ENCODE data around the gene EPHX1. TPM values are rescaled to one million over a fixed set of nuclear protein-coding genes. Genes with fewer than 3 reads are reported as not detected.

Gene EPHX1
- total RNA-seq, 1 donor: 39.4 TPM

DNA sequence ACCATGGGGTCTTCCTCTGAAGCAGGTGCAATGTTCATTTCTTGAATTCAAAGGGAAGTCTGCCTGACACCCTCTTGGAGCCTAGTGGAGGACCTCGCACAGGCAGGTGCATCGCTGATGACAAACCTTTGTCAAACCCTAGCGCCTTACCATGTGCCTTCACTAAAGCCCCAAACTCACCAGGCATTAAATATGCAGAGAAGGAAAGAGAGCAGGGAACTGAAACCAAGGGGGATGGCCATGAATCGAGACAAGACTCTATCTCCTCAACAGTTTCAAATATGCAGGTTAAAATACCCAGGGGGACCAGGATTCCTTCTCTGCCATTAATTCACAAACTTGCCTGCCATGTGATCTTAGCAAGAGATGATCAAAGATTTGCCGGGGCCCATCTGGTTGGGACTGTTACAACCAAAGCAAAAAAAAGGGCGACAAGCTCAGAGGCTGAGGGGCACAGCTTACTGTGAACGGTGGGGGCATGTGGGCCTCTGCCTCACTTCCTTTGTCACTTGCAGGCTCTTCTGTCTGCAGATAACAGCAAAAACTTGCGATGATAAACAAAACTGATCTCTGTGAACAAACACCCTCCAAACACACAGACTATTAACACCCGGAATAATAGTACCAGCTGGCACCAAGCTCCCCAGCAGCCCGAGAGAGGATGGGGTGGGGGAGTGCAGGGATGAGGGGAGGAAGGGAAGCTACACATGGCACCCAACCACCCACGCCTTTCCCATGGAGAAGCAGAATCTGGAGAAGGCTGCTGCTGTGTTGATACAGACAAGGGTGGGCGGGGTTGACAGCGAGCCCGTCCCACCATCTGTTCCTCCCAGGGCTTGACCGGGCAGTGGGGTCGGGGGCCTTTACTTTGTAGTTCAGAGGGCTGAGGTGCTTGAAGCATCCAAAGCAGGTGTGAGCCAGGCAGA, 38.4 kb downstream of the EPHX1 start:
- TF ChIP-seq, protein P1, sequence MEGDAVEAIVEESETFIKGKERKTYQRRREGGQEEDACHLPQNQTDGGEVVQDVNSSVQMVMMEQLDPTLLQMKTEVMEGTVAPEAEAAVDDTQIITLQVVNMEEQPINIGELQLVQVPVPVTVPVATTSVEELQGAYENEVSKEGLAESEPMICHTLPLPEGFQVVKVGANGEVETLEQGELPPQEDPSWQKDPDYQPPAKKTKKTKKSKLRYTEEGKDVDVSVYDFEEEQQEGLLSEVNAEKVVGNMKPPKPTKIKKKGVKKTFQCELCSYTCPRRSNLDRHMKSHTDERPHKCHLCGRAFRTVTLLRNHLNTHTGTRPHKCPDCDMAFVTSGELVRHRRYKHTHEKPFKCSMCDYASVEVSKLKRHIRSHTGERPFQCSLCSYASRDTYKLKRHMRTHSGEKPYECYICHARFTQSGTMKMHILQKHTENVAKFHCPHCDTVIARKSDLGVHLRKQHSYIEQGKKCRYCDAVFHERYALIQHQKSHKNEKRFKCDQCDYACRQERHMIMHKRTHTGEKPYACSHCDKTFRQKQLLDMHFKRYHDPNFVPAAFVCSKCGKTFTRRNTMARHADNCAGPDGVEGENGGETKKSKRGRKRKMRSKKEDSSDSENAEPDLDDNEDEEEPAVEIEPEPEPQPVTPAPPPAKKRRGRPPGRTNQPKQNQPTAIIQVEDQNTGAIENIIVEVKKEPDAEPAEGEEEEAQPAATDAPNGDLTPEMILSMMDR (IDR thresholded peaks at IDR 0.05; ENCODE audit: insufficient read depth, low read length): no peak
- no peak for DNase-seq (ENCODE audit: low read depth)
- no peak overlapping the region for H3K4me3 ChIP-seq (ENCODE audit: low read depth, low read length)

DNA sequence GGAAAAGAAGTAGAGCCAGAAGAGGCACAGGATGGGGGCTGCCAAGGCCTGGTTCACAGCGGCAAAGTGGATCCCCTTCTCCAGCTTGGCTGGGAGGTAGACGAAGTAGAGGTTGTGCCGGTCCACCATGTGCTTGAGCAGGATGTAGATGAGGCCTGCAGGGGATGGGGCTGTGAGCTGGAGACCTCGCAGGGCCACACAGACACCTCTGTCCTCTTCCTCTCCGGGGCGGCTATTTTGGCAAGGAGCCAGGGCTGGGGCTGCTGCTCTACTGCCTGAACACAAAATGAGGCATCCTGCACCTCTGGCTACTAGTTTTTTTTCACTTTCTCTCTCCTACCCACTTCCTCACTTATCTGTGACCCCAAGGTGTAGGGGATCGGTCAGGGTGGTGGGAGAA, 40.0 kb downstream of the EPHX1 start:
- TF ChIP-seq, protein P1 (IDR thresholded peaks at IDR 0.05; ENCODE audit: insufficient read depth, low read length): no peak
- no peak for DNase-seq (ENCODE audit: low read depth)

DNA sequence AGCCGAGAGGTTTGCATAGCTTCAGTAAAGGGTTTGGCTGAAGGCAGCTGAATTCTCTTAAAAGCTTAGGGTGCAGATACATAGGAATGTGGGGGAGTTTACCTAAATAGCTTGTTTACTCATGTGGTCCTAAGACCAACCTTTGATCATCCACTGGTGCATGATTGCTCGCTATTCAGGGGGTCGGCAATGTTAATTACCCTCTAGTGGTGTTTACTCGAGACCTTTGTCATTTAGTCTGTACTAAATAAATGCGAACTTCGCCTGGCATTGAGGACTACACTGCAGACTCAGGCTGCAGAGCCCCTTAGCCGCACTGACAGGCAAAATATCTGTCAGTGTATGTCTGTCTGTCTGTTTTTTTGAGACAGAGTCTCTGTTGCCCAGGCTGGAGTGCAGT, 40.4 kb downstream of the EPHX1 start:
- no peak for DNase-seq (ENCODE audit: low read depth)
- no peak overlapping the region for H3K4me3 ChIP-seq (ENCODE audit: low read depth, low read length)
- TF ChIP-seq, protein P1 (IDR thresholded peaks at IDR 0.05; ENCODE audit: insufficient read depth, low read length): no peak

More for the DNA sequence above, 40.0 kb downstream of the EPHX1 start:
- no peak overlapping the region for H3K4me3 ChIP-seq (ENCODE audit: low read depth, low read length)

DNA sequence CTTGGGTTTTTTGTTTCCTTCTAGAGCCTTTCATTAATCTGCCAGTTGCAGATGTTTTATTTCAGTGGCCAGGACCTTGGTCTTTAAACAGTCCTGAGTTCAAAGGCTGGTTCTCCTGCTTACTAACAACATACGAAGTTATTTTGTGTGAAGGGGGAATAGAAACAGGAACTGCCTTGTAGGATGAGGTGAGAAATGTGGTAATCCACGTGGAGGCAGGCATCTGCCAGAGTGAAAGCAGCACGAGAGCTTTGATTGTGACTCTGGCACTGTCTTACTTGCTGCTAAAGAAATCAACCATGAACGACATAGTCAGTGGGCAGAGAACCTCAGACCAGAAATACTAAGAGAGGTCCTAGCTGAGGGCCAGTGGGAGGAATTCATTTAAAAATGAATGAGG, 41.9 kb downstream of the EPHX1 start:
- TF ChIP-seq, protein P1 (IDR thresholded peaks at IDR 0.05; ENCODE audit: insufficient read depth, low read length): no peak
- no peak overlapping the region for H3K4me3 ChIP-seq (ENCODE audit: low read depth, low read length)
- no peak for DNase-seq (ENCODE audit: low read depth)

DNA sequence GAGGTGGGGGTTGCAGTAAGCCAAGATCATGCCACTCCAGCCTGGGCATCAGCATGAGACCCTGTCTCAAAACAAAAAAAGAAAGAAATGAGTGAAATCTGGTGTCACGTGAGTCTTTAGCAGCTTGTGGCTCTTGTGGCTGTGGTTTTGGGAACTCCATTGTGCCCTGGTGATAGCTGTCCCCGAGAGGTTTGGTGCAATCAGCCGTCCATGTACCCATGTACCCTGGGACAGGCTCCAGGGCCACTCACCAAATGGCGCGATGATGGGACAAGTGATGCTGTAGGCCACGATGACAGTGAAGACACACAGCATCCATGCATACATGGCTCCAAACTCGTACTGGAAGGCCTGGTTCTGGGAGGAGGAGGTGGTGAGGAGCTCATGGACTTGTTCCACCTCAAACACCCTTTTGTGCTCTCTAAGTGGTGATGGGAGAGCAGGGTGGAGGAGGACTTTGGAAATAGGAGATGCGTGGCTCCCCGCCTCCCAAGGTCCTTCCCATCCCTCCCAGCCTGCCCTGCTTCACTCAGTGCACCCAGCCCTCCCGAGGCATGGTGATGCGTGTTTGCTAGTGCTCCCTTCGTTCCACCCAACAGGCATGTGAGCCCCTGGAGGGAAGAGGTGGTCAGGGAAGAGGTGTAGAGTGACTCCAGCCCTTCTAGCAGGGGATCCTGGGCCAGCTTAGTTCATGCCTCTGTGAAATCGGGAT, 42.6 kb downstream of the EPHX1 start:
- DNase-seq (ENCODE audit: low read depth): no peak
- TF ChIP-seq, protein P1 (IDR thresholded peaks at IDR 0.05; ENCODE audit: insufficient read depth, low read length): no peak
- H3K4me3 ChIP-seq (ENCODE audit: low read depth, low read length): no peak overlapping the region

DNA sequence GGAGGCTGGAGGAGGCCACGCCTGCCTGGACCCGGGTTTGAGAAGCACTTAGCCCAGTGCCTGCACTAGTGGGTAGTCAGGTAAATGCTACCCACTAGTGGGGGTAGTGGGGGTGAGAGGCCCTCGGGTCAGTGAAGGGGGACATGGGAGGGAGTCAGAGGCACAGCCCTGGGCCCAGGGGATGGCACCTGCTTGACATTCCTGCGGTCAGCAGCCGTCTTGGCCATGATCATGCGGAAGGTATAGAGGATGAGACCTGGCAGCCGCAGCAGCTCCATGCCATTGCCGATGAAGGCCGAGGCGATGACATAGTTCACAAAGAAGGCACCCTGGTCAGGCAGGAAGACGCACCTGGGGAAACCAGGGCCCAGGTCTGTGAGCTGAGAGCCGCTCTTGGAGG, 43.5 kb downstream of the EPHX1 start:
- TF ChIP-seq, protein P1 (IDR thresholded peaks at IDR 0.05; ENCODE audit: insufficient read depth, low read length): no peak
- no peak overlapping the region for H3K4me3 ChIP-seq (ENCODE audit: low read depth, low read length)
- no peak for DNase-seq (ENCODE audit: low read depth)

Measured in fibroblast of the aortic adventitia (primary cell).